T-helper 1 cell treated with Interleukin-12 subunit alpha and Interleukin-12 subunit beta and Interleukin-4 antibody, amounts not matched to agents 30 μg/mL and 1 μg/mL, for 36 hours (primary cell): ENCODE measurements around the gene SPATA17.
"Not testable (repeated sequence)": the region's sequence is repeated elsewhere in the genome, so short reads cannot be mapped to it uniquely, and the experiment has no call there.

Experiments
- H3K27ac Mint-ChIP-seq: one replicate; pipeline ENCODE4 v1.8.0; 2021; ENCODE audit warnings: mild to moderate bottlenecking, mixed read lengths
- H3K27me3 Mint-ChIP-seq: one replicate; pipeline ENCODE4 v1.8.0; 2021; ENCODE audit warnings: low read depth, mixed read lengths
- H3K36me3 Mint-ChIP-seq: one replicate; pipeline ENCODE4 v1.8.0; 2021; ENCODE audit warnings: low read depth, mixed read lengths
- H3K4me1 Mint-ChIP-seq: one replicate; pipeline ENCODE4 v1.8.0; 2021; ENCODE audit warnings: low read depth, mixed read lengths
- H3K4me3 Mint-ChIP-seq: one replicate; pipeline ENCODE4 v1.8.0; 2021; ENCODE audit warnings: mild to moderate bottlenecking, moderate library complexity, mixed read lengths
- H3K9me3 Mint-ChIP-seq: one replicate; pipeline ENCODE4 v1.8.0; 2021; ENCODE audit warnings: mixed read lengths

The SPATA17 gene

GRCh38 chr1:217630711-217631591 lies at the start of gene SPATA17, which contains the start of gene GPATCH2:
SPATA17 (plus strand) TSS chr1:217631344; CDS start chr1:217631379, 35 bp downstream.
GPATCH2 (minus strand) TSS chr1:217631090; CDS start chr1:217630971, 119 bp downstream.
- H3K4me1 Mint-ChIP-seq: peaks cover 17% of the 10 kb centered on the region
- H3K9me3 Mint-ChIP-seq: no peaks in the 10 kb centered on the region
- peak within 1 kb of the TSS; percentile 99 for H3K27ac Mint-ChIP-seq
- H3K4me3 Mint-ChIP-seq: peak within 1 kb of the TSS; percentile 92
- H3K36me3 Mint-ChIP-seq: peaks cover 2% of the 10 kb centered on the region
- peaks cover 5% of the 10 kb centered on the region for H3K27me3 Mint-ChIP-seq

DNA sequence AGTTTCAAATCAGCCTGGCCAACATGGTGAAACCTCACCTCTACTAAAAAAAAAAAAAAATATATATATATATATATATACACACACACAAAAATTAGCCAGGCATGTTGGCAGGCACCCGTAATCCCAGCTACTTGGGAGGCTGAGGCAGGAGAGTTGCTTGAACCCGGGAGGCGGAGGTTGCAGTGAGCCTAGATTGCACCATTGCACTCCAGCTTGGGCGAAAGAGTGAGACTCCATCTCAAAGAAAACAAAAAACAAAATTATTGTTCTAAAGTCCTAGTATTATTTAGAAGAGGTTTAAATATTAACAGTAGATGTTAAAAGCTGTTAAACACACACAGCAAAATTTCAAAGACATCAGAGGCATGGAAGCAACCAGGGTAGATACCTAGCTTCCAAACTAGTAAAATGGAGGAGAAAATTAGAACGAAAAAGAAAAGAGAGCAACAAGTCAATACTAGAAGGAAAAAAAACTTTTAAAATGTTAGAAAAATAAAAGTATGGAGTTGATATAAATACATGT lies 46.8 kb upstream of the SPATA17 start:
- not testable (repeated sequence) for H3K4me3 Mint-ChIP-seq, H3K27me3 Mint-ChIP-seq, H3K4me1 Mint-ChIP-seq, H3K9me3 Mint-ChIP-seq, H3K27ac Mint-ChIP-seq, H3K36me3 Mint-ChIP-seq

GRCh38 chr1:217585577-217585976 lies 45.6 kb upstream of the SPATA17 start:
- H3K36me3 Mint-ChIP-seq: no peaks in the 10 kb centered on the region

DNA sequence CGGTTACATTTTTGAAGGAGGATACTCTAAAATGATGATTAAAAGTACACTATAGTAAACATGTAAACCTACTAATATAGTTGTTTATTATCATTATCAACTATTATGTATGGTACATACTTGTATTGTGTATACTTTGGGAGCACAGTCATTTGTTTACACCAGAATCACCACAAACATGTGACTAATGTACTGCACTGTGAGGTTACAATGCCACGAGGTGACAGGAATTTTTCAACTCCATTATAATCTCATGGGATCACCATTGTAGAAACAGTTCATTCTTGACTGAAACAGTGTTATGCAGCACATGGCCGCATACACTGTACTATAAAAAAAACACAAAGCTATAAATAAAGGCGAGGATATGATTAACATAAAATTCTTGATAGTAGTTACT lies 44.6 kb upstream of the SPATA17 start:
- no peaks in the 10 kb centered on the region for H3K9me3 Mint-ChIP-seq
- H3K27ac Mint-ChIP-seq: no peak overlapping the region
- H3K36me3 Mint-ChIP-seq: no peaks in the 10 kb centered on the region
- peaks cover 1% of the 10 kb centered on the region for H3K4me1 Mint-ChIP-seq
- no peak overlapping the region for H3K4me3 Mint-ChIP-seq
- H3K27me3 Mint-ChIP-seq: no peaks in the 10 kb centered on the region

More at GRCh38 chr1:217585577-217585976, 45.6 kb upstream of the SPATA17 start:
- H3K27ac Mint-ChIP-seq: no peak overlapping the region
- H3K9me3 Mint-ChIP-seq: no peaks in the 10 kb centered on the region
- peaks cover 1% of the 10 kb centered on the region for H3K4me1 Mint-ChIP-seq
- H3K27me3 Mint-ChIP-seq: no peaks in the 10 kb centered on the region
- H3K4me3 Mint-ChIP-seq: no peak overlapping the region

DNA sequence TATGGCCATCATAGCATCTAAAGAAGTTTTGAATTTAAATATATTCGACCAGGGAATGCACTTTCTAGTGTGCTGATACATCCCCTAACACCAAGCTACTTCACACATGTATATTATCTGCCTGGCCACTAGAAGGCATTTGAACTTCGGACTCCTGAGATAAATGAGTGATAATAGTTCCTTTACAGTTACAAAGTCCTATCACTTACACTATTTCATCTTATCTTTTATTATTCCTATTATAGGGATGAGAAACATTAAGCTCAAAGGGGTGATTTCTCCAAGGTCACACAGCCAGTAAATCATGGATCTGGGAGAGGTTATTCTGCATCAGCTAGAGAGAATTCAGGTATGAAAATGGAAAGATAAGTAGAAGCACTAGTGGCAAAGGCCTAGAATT lies 40.5 kb upstream of the SPATA17 start:
- H3K4me1 Mint-ChIP-seq: peaks cover 1% of the 10 kb centered on the region
- H3K4me3 Mint-ChIP-seq: no peak overlapping the region
- H3K27ac Mint-ChIP-seq: no peak overlapping the region
- no peaks in the 10 kb centered on the region for H3K27me3 Mint-ChIP-seq
- no peaks in the 10 kb centered on the region for H3K36me3 Mint-ChIP-seq
- no peaks in the 10 kb centered on the region for H3K9me3 Mint-ChIP-seq

DNA sequence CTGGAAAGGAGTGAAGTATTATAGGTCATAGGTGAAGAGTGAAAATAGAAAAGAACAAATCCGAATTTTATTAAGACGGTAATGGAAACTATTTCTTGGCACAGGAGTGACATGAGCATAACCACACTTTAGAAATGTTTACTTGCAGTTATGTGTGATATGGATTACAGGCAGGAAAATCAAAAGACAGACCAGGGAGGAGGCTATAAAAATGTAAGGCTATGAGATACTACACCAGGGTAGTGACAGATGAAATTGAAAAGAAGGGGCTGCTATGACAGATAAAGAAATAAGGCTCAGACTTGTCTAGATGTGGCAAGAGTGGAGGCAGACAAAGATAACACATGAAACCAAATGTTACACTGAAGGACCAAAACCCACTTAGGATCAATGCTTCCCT lies 32.0 kb upstream of the SPATA17 start:
- no peak overlapping the region for H3K4me3 Mint-ChIP-seq
- H3K36me3 Mint-ChIP-seq: peaks cover 4% of the 10 kb centered on the region
- no peak overlapping the region for H3K27ac Mint-ChIP-seq
- no peaks in the 10 kb centered on the region for H3K9me3 Mint-ChIP-seq
- H3K27me3 Mint-ChIP-seq: no peaks in the 10 kb centered on the region
- no peaks in the 10 kb centered on the region for H3K4me1 Mint-ChIP-seq

- Mint-ChIP-seq H3K4me3 (no peak overlapping the region), H3K27me3 (no peaks in the 10 kb centered on the region), H3K4me1 (no peaks in the 10 kb centered on the region), H3K36me3 (peaks cover 8% of the 10 kb centered on the region), H3K9me3 (no peaks in the 10 kb centered on the region), H3K27ac (no peak overlapping the region)
Observed at GRCh38 chr1:217602380-217602779, 28.8 kb upstream of the SPATA17 start.

DNA sequence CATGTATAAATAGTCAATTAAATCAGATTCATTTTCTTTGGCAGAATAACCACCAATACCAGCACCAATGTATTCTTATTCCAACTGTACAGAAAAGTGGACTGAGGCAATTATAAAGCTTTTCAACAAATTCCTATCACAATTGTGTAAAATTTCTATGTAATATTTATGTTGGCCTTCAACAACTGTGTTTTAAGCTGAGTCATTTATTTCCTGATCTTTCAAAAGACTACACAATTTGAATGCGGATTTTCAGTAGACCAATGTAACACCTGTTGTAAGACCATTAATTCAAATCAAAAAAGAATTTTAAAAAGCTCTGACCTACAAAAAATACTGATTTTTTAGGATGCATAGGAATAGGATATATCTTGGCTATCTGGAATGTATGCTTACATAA lies 25.8 kb upstream of the SPATA17 start:
- no peak overlapping the region for H3K4me3 Mint-ChIP-seq
- H3K9me3 Mint-ChIP-seq: no peaks in the 10 kb centered on the region
- no peaks in the 10 kb centered on the region for H3K27me3 Mint-ChIP-seq
- H3K36me3 Mint-ChIP-seq: peaks cover 13% of the 10 kb centered on the region
- H3K27ac Mint-ChIP-seq: no peak overlapping the region
- no peaks in the 10 kb centered on the region for H3K4me1 Mint-ChIP-seq

GRCh38 chr1:217614200-217614712 lies 16.9 kb upstream of the SPATA17 start:
- Mint-ChIP-seq H3K36me3 (peaks cover 7% of the 10 kb centered on the region), H3K27ac (no peak overlapping the region), H3K4me1 (no peaks in the 10 kb centered on the region), H3K9me3 (no peaks in the 10 kb centered on the region), H3K4me3 (no peak overlapping the region), H3K27me3 (no peaks in the 10 kb centered on the region)

- Mint-ChIP-seq H3K27ac (no peak overlapping the region), H3K9me3 (no peaks in the 10 kb centered on the region), H3K27me3 (no peaks in the 10 kb centered on the region), H3K4me3 (no peak overlapping the region), H3K4me1 (peaks cover 11% of the 10 kb centered on the region), H3K36me3 (peaks cover 14% of the 10 kb centered on the region)
Observed at GRCh38 chr1:217617126-217617525, 14.0 kb upstream of the SPATA17 start.

- Mint-ChIP-seq H3K4me1 (peaks cover 11% of the 10 kb centered on the region), H3K4me3 (no peak overlapping the region), H3K36me3 (peaks cover 14% of the 10 kb centered on the region), H3K27ac (no peak overlapping the region), H3K9me3 (no peaks in the 10 kb centered on the region), H3K27me3 (no peaks in the 10 kb centered on the region)
Observed at GRCh38 chr1:217620814-217621213, 10.3 kb upstream of the SPATA17 start.

DNA sequence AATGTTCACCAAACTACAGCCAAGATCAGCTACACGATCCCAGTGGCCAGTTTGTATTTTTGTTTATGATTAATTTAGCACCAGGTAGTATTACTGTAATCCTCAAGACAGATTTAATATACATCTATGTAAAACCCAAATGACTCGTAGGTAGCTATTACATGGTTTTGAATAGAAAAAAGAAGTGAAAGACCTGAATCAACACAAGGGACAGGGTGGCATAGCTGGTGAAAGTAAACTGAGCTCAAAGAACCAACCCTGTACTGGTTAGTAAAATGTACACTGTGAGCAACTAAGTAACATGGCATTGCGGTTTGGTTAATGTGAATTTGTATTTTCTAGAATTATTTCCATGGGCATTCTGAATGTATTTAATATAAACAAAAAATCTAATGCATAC lies 9.1 kb upstream of the SPATA17 start:
- H3K36me3 Mint-ChIP-seq: peaks cover 13% of the 10 kb centered on the region
- H3K27me3 Mint-ChIP-seq: no peaks in the 10 kb centered on the region
- H3K9me3 Mint-ChIP-seq: no peaks in the 10 kb centered on the region
- H3K27ac Mint-ChIP-seq: no peak overlapping the region
- no peak overlapping the region for H3K4me3 Mint-ChIP-seq
- H3K4me1 Mint-ChIP-seq: peaks cover 12% of the 10 kb centered on the region

- Mint-ChIP-seq H3K4me1 (peaks cover 21% of the 10 kb centered on the region), H3K9me3 (no peaks in the 10 kb centered on the region), H3K27ac (no peak overlapping the region), H3K36me3 (peaks cover 2% of the 10 kb centered on the region), H3K4me3 (no peak overlapping the region), H3K27me3 (no peaks in the 10 kb centered on the region)
Observed at GRCh38 chr1:217626321-217626720, 4.8 kb upstream of the SPATA17 start.

DNA sequence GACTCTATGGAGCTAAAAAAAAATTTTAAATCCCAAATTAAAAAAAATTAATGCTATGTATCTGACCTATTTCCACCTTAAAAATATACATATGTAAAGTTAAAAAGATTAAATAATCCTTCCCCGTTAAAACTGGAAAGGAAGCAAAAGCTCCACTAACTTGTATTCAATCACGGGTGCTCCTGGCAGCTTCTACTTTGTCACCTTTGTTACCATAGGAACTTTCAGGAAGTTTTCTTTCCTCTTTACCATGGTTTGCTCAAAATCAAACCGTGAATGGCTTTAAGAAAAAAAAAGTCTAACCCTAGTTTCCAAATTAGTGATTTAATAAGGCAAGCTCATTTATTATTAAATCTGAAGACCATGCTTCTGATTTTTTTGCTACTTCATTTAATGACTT lies 3.7 kb upstream of the SPATA17 start:
- Mint-ChIP-seq H3K36me3 (peaks cover 2% of the 10 kb centered on the region), H3K4me3 (no peak overlapping the region), H3K4me1 (peaks cover 17% of the 10 kb centered on the region), H3K27me3 (no peaks in the 10 kb centered on the region), H3K27ac (no peak overlapping the region), H3K9me3 (no peaks in the 10 kb centered on the region)

DNA sequence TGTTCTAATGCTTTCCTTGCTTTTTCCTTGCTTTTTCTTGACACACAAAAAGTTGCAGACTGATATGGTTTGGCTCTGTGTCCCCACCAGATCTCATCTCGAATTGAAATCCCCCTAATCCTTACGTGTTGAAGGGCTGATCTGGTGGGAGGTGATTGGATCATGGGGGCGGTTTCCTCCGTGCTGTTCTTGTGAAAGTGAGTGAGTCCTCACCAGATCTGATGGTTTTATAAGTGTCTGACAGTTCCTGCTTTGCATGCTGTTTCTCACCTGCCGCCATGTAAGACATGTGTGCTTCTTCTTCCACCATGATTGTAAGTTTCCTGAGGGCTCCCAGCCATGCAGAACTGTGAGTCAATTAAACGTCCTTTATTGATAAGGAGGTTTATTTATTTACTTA lies 11.3 kb downstream of the SPATA17 start:
- peaks cover 8% of the 10 kb centered on the region for H3K27me3 Mint-ChIP-seq
- no peak overlapping the region for H3K4me3 Mint-ChIP-seq
- no peaks in the 10 kb centered on the region for H3K36me3 Mint-ChIP-seq
- no peaks in the 10 kb centered on the region for H3K4me1 Mint-ChIP-seq
- H3K9me3 Mint-ChIP-seq: no peaks in the 10 kb centered on the region
- no peak overlapping the region for H3K27ac Mint-ChIP-seq
